GM12892 (cell line): ENCODE results near the gene ZFP36.

Experiments used
- POLR2A ChIP-seq: IDR thresholded peaks from 2 replicates; pipeline ENCODE4 v1.6.1; 2011; ENCODE audit warnings: low read depth, low read length, control low read depth
- TAF1 ChIP-seq: IDR thresholded peaks from 2 replicates; pipeline ENCODE4 v1.6.1; 2011; ENCODE audit warnings: low read depth, mild to moderate bottlenecking, control low read depth, low read length, borderline replicate concordance

DNA sequence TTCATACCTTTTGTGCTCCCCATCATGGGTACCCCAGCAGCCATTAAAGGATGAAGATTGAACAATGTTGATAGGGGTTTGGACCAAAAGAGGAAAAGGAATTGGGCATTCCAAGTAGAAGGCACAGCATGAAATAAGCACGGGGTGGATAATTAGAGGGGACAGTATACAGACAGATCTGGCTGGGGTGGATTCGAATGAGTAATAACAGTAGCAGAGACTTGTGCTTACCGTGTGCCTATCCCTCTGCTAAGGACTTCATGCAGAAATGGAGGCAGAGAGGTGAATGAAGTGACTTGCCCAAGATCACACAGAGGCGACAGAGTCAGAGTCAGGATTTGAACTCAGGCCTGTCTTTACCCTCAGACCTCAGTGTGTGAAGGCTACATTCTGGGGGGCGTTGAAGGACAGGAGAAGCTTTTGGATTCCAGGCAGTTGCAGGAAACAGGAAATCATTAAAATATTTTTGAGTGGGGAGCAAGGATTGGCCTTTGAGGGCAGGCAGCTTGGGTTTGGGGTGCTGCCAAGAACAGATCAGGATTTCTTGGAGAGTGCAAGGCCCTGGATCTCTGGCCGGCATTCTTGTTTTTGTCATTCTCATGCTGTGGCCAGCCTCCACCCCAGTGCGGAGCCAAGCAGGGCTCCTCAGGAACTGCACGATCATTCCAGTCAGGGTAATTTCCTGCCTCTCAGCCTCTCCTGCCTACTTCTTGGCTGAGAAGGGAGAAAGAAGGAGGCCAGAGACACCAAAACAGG lies 34.4 kb upstream of the ZFP36 start:
- TF ChIP-seq POLR2A, result no peak
- no peak for TF ChIP-seq TAF1
